Measurements from ENCODE around the gene RASAL2.
A peak's percentile ranks its signal among the peaks of the same experiment; 100 is the strongest.
"Not testable (repeated sequence)": the region's sequence is repeated elsewhere in the genome, so short reads cannot be mapped to it uniquely, and the experiment has no call there.

The RASAL2 gene

DNA sequence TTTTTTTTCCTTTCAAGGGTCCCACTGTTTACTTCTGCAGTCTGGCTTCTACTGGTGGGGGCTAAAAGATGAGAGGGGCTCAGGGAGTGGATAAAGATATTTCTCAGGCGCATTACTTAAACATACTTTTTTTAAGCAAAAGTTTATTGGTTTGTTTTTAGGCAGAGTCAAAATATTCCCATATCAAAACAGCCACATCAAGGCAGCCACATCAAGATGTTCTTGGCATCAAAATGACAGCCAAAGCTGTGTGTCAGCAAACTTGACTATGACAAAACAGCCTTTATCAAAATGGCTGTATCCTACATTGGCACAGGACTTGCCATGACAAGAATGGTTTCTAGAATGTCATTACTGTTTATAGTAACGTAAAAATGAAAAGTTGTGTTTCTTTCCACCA is 22.1 kb upstream of the RASAL2 start:
- no peak for DNase-seq (ENCODE audit: low spot score)

GRCh38 chr1:178072326-178072725 is 21.6 kb upstream of the RASAL2 start:
- no peak for DNase-seq (ENCODE audit: low spot score)

GRCh38 chr1:178075333-178075732 is 18.6 kb upstream of the RASAL2 start:
- DNase-seq (ENCODE audit: low spot score): no peak

DNA sequence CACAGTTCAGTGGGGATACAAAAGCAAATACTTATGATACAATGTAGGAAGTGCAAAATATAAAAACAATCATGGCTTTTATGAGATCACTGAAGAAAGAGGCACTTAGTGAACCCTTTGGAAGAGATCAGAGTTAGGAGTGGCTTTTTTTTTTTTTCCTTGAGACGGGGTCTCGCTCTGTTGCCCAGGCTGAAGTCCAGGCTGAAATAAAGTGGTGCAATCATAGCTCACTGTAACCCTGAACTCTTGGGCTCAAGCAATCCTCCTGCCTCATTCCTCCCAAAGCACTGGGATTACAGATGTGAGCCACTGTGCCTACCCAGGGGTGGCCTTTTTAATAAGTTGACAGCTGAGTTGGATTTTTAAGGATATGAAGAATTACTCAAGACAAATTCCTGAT is 17.3 kb upstream of the RASAL2 start:
- DNase-seq (ENCODE audit: low spot score): no peak

- no peak for DNase-seq (ENCODE audit: low spot score)
Measured at GRCh38 chr1:178077917-178078316, 16.0 kb upstream of the RASAL2 start.

GRCh38 chr1:178086294-178086693 is 7.6 kb upstream of the RASAL2 start:
- DNase-seq (ENCODE audit: low spot score): no peak

- DNase-seq (ENCODE audit: low spot score): no peak
Measured at GRCh38 chr1:178086766-178087165, 7.1 kb upstream of the RASAL2 start.

GRCh38 chr1:178088651-178089050 is 5.3 kb upstream of the RASAL2 start:
- no peak for DNase-seq (ENCODE audit: low spot score)

- DNase-seq (ENCODE audit: low spot score): not testable (repeated sequence)
Measured at GRCh38 chr1:178091454-178091853, 2.5 kb upstream of the RASAL2 start.

DNA sequence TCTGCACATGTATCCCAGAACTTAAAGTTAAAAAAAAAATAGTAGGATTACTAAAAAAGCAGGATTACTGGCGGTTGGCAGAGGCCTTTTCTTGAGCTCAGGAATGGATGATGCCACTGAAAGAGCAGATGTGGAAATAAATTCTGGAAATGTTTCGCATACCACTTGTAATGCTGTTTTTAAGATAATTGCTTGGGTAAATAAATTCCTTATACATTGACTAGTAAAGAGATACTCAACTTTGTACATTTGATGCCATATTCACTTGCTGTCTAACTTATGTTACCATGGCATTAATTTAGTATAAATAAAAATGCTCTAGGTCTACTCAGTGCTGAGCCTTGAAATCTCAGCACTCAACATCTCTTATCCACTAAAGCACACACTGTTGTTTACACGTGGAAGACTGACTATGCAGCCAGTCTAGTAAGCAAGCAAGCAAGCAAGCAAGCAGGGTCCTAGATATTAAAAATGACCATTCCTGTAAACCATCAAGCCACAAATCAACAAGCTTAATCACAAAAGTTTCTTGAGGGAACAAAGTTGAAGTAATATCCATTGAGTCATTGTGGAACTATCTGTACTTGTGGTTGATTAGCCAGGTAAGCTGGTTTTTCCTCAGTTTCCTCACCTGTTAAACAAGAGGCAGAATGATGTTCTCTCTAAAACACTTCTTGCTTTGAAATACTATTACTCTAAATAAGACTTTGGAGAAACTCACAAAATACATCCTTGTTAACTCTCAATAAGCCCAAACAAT is 1.7 kb upstream of the RASAL2 start:
- DNase-seq (ENCODE audit: low spot score): no peak

DNA sequence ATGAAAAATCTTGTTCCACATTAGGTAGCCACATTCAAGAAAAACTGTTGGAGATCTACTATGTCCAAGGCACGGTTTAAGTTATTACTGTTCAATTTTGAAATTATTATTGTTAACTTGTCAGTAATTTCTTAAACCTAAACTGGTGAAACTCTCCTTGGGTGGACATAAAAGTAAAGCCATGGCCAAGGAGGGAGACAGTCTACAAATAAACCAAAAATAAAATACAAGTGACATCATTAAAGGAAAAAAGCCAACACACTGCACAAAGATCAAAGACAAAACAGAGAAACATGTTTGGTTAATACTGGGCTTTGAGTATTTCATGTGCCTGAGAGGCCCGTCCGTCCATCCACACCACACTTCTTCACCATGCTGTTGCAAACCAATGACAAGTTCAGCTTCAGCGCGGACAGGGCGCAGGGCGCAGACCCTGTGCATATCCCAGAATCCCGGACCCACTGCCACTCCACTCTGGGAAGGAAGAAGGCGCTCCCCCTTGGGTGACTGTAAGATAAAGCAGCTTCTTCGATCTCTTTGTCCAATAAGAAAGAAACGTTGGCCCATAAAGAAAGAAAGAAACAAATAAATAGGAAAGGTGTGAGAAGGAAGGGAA is 918 bp upstream of the RASAL2 start:
- peak; percentile 27 for DNase-seq (ENCODE audit: low spot score)

GRCh38 chr1:178093494-178093950 is 382 bp upstream of the RASAL2 start:
- peak; percentile 95 for DNase-seq (ENCODE audit: low spot score)

- DNase-seq (ENCODE audit: low spot score): no peak
Measured at GRCh38 chr1:178094739-178095645, 1.1 kb downstream of the RASAL2 start.

- no peak for DNase-seq (ENCODE audit: low spot score)
Measured at GRCh38 chr1:178096421-178096820, 2.5 kb downstream of the RASAL2 start.

GRCh38 chr1:178098262-178098661 is 4.4 kb downstream of the RASAL2 start:
- DNase-seq (ENCODE audit: low spot score): no peak

- DNase-seq (ENCODE audit: low spot score): no peak
Measured at GRCh38 chr1:178101266-178101630, 7.3 kb downstream of the RASAL2 start.

DNA sequence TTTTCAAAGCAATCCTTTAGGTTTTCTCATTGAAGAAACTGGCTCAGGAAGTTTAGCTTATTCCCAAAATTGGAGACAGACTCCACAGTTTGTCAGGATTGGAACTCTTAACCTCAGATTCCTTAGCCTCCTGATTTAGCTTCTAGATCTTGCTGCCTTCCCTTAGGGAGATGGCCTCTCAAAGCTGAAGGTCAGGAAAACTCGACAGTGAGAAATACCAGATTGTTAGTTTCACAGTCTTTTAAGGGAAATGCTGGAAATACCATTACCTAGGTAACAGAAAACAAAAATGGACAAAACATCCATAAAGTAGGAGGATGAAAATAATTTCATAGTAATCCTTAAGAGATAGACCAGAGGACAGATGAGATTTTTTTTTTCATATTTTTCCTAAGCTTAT is 7.8 kb downstream of the RASAL2 start:
- no peak for DNase-seq (ENCODE audit: low spot score)

DNA sequence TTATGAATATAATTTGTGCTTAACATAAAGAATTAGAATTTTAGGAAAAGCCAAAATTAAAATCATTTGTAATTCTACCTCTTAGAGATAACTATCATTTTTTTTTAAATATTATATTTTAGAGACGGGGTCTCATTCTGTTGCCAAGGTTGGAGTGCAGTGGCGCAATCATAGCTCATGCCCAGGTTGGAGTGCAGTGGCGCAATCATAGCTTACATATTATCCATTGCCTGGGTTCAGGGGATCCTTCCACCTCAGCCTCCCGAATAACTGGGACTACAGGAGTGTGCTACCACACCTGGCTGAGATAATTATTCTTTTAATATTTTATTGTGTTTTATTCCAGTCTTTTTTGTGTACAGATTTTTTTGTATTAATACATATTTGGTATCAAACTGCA is 8.3 kb downstream of the RASAL2 start:
- no peak for DNase-seq (ENCODE audit: low spot score)

GRCh38 chr1:178107823-178108222 is 13.9 kb downstream of the RASAL2 start:
- no peak for DNase-seq (ENCODE audit: low spot score)

DNA sequence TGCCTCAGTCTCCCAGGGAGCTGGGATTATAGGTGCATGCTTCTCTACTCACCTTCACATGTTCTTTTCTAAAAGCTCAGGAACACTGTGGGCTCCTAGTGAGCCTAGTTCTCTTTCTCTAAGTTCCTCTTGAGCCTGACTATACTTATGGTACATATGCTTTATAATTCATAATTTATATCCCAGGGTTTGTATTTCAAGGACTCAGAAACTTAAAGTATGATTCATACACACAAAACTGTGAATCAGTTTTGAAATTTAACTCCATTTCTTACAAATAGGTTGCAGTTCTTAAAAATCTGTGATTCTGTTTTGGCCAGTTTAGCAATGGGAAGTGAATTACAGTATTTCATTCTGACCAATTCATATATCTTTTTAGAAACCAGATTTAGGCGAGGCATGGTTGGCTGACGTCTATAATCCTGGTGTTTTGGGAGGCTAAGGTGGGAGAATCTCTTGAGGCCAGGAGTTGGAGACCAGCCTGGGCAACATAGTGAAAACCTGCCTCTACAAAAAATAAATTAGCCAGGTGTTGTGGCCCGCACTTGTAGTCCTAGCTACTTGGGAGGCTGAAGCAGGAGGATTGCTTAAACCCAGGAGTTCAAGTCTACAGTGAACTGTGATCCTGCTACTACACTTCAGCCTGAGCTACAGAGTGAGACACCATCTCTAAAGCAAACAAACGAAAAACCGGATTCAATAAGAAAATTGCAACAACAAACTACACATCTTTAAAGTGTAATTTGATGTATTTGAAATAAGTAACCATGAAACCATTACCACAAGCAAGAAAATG is 15.6 kb downstream of the RASAL2 start:
- no peak for DNase-seq (ENCODE audit: low spot score)

- no peak for DNase-seq (ENCODE audit: low spot score)
Measured at GRCh38 chr1:178115260-178115659, 21.4 kb downstream of the RASAL2 start.

DNA sequence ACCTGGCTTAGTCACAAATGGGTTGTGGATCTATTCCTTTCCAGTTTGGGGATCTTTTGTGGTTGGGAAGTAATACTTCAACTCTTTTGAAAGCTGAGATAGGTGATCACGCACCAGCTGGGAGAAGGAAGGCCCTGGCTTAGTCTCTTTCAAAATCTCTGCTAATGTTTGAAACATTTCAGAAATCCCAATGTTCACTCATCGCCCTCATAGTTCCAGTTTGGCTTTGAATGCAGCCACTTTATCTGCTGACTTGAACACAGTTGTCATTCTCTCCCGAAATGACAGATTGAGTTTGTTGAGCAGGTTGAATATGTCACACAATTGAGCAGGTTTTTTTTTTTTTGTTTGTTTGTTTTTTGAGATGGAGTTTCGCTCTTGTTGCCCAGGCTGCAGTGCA is 24.6 kb downstream of the RASAL2 start:
- DNase-seq (ENCODE audit: low spot score): no peak

All from putamen (tissue), 1 donor.